GM12878 (cell line): Measurements from ENCODE around the gene ANKRD24. TPM values are rescaled to one million over a fixed set of nuclear protein-coding genes. Genes with fewer than 3 reads are reported as not detected.

Source experiments
- ATAC-seq: fragments of 200-7000 bp; cut with Tn5 transposase; 3 replicates; pipeline ENCODE4 v1.9.1; 2020; ENCODE audit warnings: mild to moderate bottlenecking, moderate library complexity
- BruUV-seq: library from RNA; stranded (reverse); fragments of 400-500 nt; replicated peaks from 2 replicates; lab custom pipeline; 2021; lab: Mats Ljungman, UMichigan
- CTCF ChIA-PET: fragments of 300-600 bp; sonication (Branson Sonifier 250); formaldehyde crosslinking; extraction: SDS; loops from one replicate; lab custom pipeline; 2021; ENCODE audit warnings: inconsistent platforms; lab: Yijun Ruan, JAX
- POLR2A ChIA-PET: fragments of 350-600 bp; formaldehyde crosslinking; extraction: SDS; loops from one replicate; lab custom pipeline; 2021; ENCODE audit warnings: inconsistent platforms; lab: Charles Lee
- RAD21 ChIA-PET: fragments of 300-600 bp; sonication (Branson Sonifier 250); formaldehyde crosslinking; loops from one replicate; lab custom pipeline; 2023; ENCODE audit warnings: antibody characterized with exemption; ENCODE audit not compliant: unreplicated experiment; lab: Charles Lee
- SMC1A ChIA-PET: fragments of 300-600 bp; sonication (Branson Sonifier 250); formaldehyde crosslinking; loops from one replicate; lab custom pipeline; 2023; ENCODE audit not compliant: unreplicated experiment, uncharacterized antibody; lab: Charles Lee
- DNase-seq: peaks from one replicate; pipeline ENCODE4 v3.0.0-alpha.2; 2011; ENCODE audit warnings: low read depth, low spot score
- FAIRE-seq: peaks from 3 replicates; lab custom pipeline; 2011; peaks lifted over from hg19 to GRCh38; lab: Jason Lieb, UNC
- H2AFZ ChIP-seq: 2 replicates; pipeline ENCODE4 v1.6.0; 2011; ENCODE audit warnings: low read depth, low read length, control low read depth; ENCODE audit not compliant: control insufficient read depth
- H3K27ac ChIP-seq: 2 replicates; pipeline ENCODE4 v1.5.1; 2011; ENCODE audit warnings: control low read depth; ENCODE audit not compliant: control insufficient read depth, insufficient read depth
- H3K27me3 ChIP-seq, 2 experiments: replicated peaks in 1 of 2; 2 replicates each; pipeline versions ENCODE4 v1.6.0 to v1.6.1; 2011; ENCODE audit warnings: low read length in 1 of 2; ENCODE audit not compliant: control insufficient read depth in 2 of 2, insufficient read depth in 2 of 2
- H3K36me3 ChIP-seq, 2 experiments: 2 replicates each; pipeline ENCODE4 v1.5.1; 2011; ENCODE audit warnings: low read length in 1 of 2; ENCODE audit not compliant: control insufficient read depth in 2 of 2, insufficient read depth in 2 of 2
- H3K4me1 ChIP-seq: 2 replicates; pipeline ENCODE4 v1.6.1; 2011; ENCODE audit warnings: mild to moderate bottlenecking, low read length, moderate library complexity, mixed read lengths; ENCODE audit not compliant: control insufficient read depth, insufficient read depth
- H3K4me2 ChIP-seq: 2 replicates; pipeline ENCODE4 v1.6.0; 2011; ENCODE audit warnings: control low read depth; ENCODE audit not compliant: control insufficient read depth, insufficient read depth
- H3K4me3 ChIP-seq: fragments of 200-600 bp; sonication (generic); 2 replicates; pipeline ENCODE4 v1.5.1; 2016
- H3K79me2 ChIP-seq: 2 replicates; pipeline ENCODE4 v1.6.0; 2011; ENCODE audit warnings: low read length; ENCODE audit not compliant: control insufficient read depth, insufficient read depth
- H3K9ac ChIP-seq: 2 replicates; pipeline ENCODE4 v1.8.0; 2011; ENCODE audit warnings: low read length, control low read depth, mixed read lengths; ENCODE audit not compliant: control insufficient read depth, insufficient read depth
- H3K9me3 ChIP-seq: replicated peaks from 3 replicates; pipeline ENCODE4 v1.5.1; 2011; ENCODE audit warnings: mild to moderate bottlenecking, low read length; ENCODE audit not compliant: control insufficient read depth, insufficient read depth
- H4K20me1 ChIP-seq: 2 replicates; pipeline ENCODE4 v1.6.0; 2011; ENCODE audit not compliant: control insufficient read depth, insufficient read depth
- FOXM1 ChIP-seq: IDR thresholded peaks from 2 replicates; pipeline ENCODE4 v1.6.1; 2012; ENCODE audit warnings: low read depth, mild to moderate bottlenecking, inconsistent platforms, low read length, moderate library complexity
- HSF1 ChIP-seq: fragments of 150-350 bp; IDR thresholded peaks from 2 replicates; pipeline ENCODE4 v1.6.1; 2014; ENCODE audit warnings: mild to moderate bottlenecking, low read depth, low read length
- IRF4 ChIP-seq: IDR thresholded peaks from 2 replicates; pipeline ENCODE4 v1.6.1; 2011; ENCODE audit warnings: low read depth, low read length
- NR2C1 ChIP-seq: fragments of 450-650 bp; IDR thresholded peaks from 2 replicates; pipeline ENCODE4 v1.6.1; 2017; ENCODE audit warnings: antibody characterized with exemption, mild to moderate bottlenecking, moderate library complexity
- RAD21 ChIP-seq: IDR thresholded peaks from 2 replicates; pipeline ENCODE4 v1.6.1; 2011; ENCODE audit warnings: mild to moderate bottlenecking, low read depth, low read length, moderate library complexity; ENCODE audit not compliant: insufficient read depth
- RELB ChIP-seq: fragments of 450-650 bp; IDR thresholded peaks from 2 replicates; pipeline ENCODE4 v1.6.1; 2017; ENCODE audit warnings: low read depth, mild to moderate bottlenecking, moderate library complexity
- WGBS: methylation state at CpG from one replicate; pipeline ENCODE4 v1.1.6; 2016; ENCODE audit warnings: low lambda C conversion rate; ENCODE audit not compliant: insufficient replicate concordance, insufficient coverage; ENCODE audit errors: missing lambda C conversion rate; 5-methylcytosine and 5-hydroxymethylcytosine counted together
- in situ Hi-C: fragments of 300-500 bp; cut with MboI; formaldehyde crosslinking; loops from 9 replicates; pipeline ENCODE4 v1.14.3; 2018; ENCODE audit warnings: mixed read lengths
- intact Hi-C: fragments of 100-400 bp; cut with micrococcal nuclease; formaldehyde crosslinking; loops from one replicate; pipeline ENCODE4 v1.14.2; 2022; ENCODE audit not compliant: unreplicated experiment
- polyA plus RNA-seq, 11 experiments: library from polyadenylated mRNA; depleted of rRNA in 4 of 11; unstranded in 6 of 11; stranded (reverse) in 5 of 11; fragments of >200 nt; fragmentation: Nextera tagmentation in 4 of 11; fragmentation: Illumina TruSeq in 1 of 11; extraction: Ambion mirVana in 4 of 11; extraction: Trizol in 1 of 11; gene quantifications; 1 replicate in 1 of 11; 2 replicates in 10 of 11; pipeline versions ENCODE4 v1.2.1 to v1.2.3, GENCODE V29; 2011 to 2016; ENCODE audit warnings: inconsistent platforms in 2 of 11, missing spikeins in 2 of 11, low read depth in 1 of 11
- total RNA-seq, 4 experiments: library from RNA; depleted of rRNA in 3 of 4; stranded (reverse); fragments of >200 nt in 3 of 4; fragmentation: Illumina TruSeq in 1 of 4; extraction: Trizol in 1 of 4; gene quantifications; 2 replicates each; pipeline versions ENCODE4 v1.2.1 to v1.2.3, GENCODE V29; 2013 to 2021

Gene ANKRD24
- total and polyA plus RNA-seq, 10 of the 15 experiments (the other 5 are each of a cell fraction or from before 2014, with no cell fraction given), result 0.02 to 0.59 (median 0.35) TPM; not detected in 1

GRCh38 chr19:4164262-4164661 is 18.2 kb upstream of the ANKRD24 start:
- FAIRE-seq (no peak), ATAC-seq (no peak), DNase-seq (no peak)
- intact Hi-C loops (no loop called here), in situ Hi-C loops (no loop called here)
- H3K27me3 ChIP-seq, result no peaks in the 10 kb centered on the region
- H3K27ac ChIP-seq, result no peak overlapping the region
- no peaks in the 10 kb centered on the region for H4K20me1 ChIP-seq
- no peak overlapping the region for H3K4me2 ChIP-seq
- no peak overlapping the region for H2AFZ ChIP-seq
- BruUV-seq, result no TSS peak
- H3K4me1 ChIP-seq, result no peaks in the 10 kb centered on the region
- ChIA-PET POLR2A (interaction anchor here (0.7 kb wide), 1 partner anchor 260 kb away, joined by 7 read pairs; no protein-coding TSS in a partner anchor), RAD21 (interaction anchor here (0.6 to 0.7 kb wide), 2 partner anchors 27 to 255 kb away, joined by 3 to 5 read pairs; no protein-coding TSS in a partner anchor), CTCF (interaction anchor here (0.7 to 1.0 kb wide), 3 partner anchors 22 to 37 kb away, joined by 3 read pairs; no protein-coding TSS in a partner anchor), SMC1A (no interaction called here)
- no peaks in the 10 kb centered on the region for H3K36me3 ChIP-seq
- H3K9me3 ChIP-seq, result no peaks in the 10 kb centered on the region
- no peak for TF ChIP-seq RAD21
- TF ChIP-seq NR2C1, result no peak
- no peak for TF ChIP-seq FOXM1
- no peak for TF ChIP-seq HSF1
- no peak for TF ChIP-seq IRF4
- no peak for TF ChIP-seq RELB
- H3K4me3 ChIP-seq, result no peak overlapping the region
- 46% methylated on average over 11 of the region's 11 CpGs for WGBS
- H3K9ac ChIP-seq, result no peak overlapping the region
- H3K79me2 ChIP-seq, result no peaks in the 10 kb centered on the region
